NCI-H187 treated with DMSO at 0.1 percent for 48 hours (cell line): Measurements from ENCODE around the gene CD300LD.

Source experiments
- DNase-seq: peaks from one replicate; lab custom pipeline; 2025; lab: John Stamatoyannopoulos, UW

Gene CD300LD

GRCh38 chr17:74543891-74544760, 48.0 kb downstream of the CD300LD start:
- no peak for DNase-seq

- no peak for DNase-seq
Measured at GRCh38 chr17:74543406-74543805, 48.7 kb downstream of the CD300LD start.

- DNase-seq: no peak
Measured at GRCh38 chr17:74542727-74543383, 49.2 kb downstream of the CD300LD start.

- DNase-seq: no peak
Measured at GRCh38 chr17:74542166-74542565, 49.9 kb downstream of the CD300LD start.

GRCh38 chr17:74541176-74542111, 50.6 kb downstream of the CD300LD start:
- DNase-seq: no peak

- DNase-seq: no peak
Measured at GRCh38 chr17:74539281-74539820, 52.7 kb downstream of the CD300LD start.

- DNase-seq: no peak
Measured at GRCh38 chr17:74536890-74537289, 55.2 kb downstream of the CD300LD start.

GRCh38 chr17:74532115-74532514, 60.0 kb downstream of the CD300LD start:
- no peak for DNase-seq

- DNase-seq: no peak
Measured at GRCh38 chr17:74531231-74531761, 60.8 kb downstream of the CD300LD start, which contains the start of gene CD300LB. Gene CD300LB, minus strand, starts transcription at chr17:74531475. Its CDS starts 125 bp downstream, at chr17:74531350.

GRCh38 chr17:74530831-74531150, 61.3 kb downstream of the CD300LD start:
- no peak for DNase-seq
